H1 (cell line): ENCODE measurements around the gene SLC7A9. TPM values are rescaled to one million over a fixed set of nuclear protein-coding genes. Genes with fewer than 3 reads are reported as not detected.
A peak's percentile ranks its signal among the peaks of the same experiment; 100 is the strongest.

Experiments
- CTCF ChIA-PET: fragments of 300-600 bp; sonication (Branson Sonifier 250); formaldehyde crosslinking; loops from one replicate; lab custom pipeline; 2021; ENCODE audit not compliant: partially characterized antibody; lab: Charles Lee
- POLR2A ChIA-PET: fragments of 300-600 bp; sonication (Branson Sonifier 250); formaldehyde crosslinking; loops from one replicate; lab custom pipeline; 2021; ENCODE audit warnings: inconsistent platforms; ENCODE audit not compliant: partially characterized antibody; lab: Charles Lee
- DNase-seq, 2 experiments: peaks; one replicate each; pipeline versions ENCODE4 v3.0.0 to v3.0.0-alpha.2; 2010 to 2022; ENCODE audit warnings: low spot score in 2 of 2, low read depth in 1 of 2, mixed read lengths in 1 of 2
- FAIRE-seq: peaks from 2 replicates; lab custom pipeline; 2011; peaks lifted over from hg19 to GRCh38; lab: Jason Lieb, UNC
- H2AFZ ChIP-seq: 2 replicates; pipeline ENCODE4 v1.8.1; 2012; ENCODE audit warnings: low read length, inconsistent platforms
- H2AK5ac ChIP-seq: 2 replicates; pipeline ENCODE4 v1.6.1; 2013; ENCODE audit warnings: low read depth, low read length
- H2BK120ac ChIP-seq: replicated peaks from 2 replicates; pipeline ENCODE3; 2013; ENCODE audit warnings: low read depth, low read length, inconsistent platforms
- H2BK12ac ChIP-seq: 2 replicates; pipeline ENCODE4 v1.6.1; 2013; ENCODE audit warnings: low read depth, low read length
- H2BK15ac ChIP-seq: 2 replicates; pipeline ENCODE4 v1.6.1; 2013; ENCODE audit warnings: low read length
- H2BK20ac ChIP-seq: 2 replicates; pipeline ENCODE4 v1.6.1; 2013; ENCODE audit warnings: low read length
- H2BK5ac ChIP-seq: 2 replicates; pipeline ENCODE4 v1.6.1; 2013; ENCODE audit warnings: low read depth, low read length
- H3K14ac ChIP-seq: 2 replicates; pipeline ENCODE4 v1.6.1; 2013; ENCODE audit warnings: inconsistent platforms; ENCODE audit not compliant: insufficient read length
- H3K18ac ChIP-seq: 2 replicates; pipeline ENCODE4 v1.6.1; 2013; ENCODE audit warnings: low read length; ENCODE audit errors: extremely low read depth
- H3K23ac ChIP-seq: 2 replicates; pipeline ENCODE4 v1.6.1; 2013; ENCODE audit warnings: inconsistent platforms; ENCODE audit not compliant: insufficient read length
- H3K23me2 ChIP-seq: 2 replicates; pipeline ENCODE4 v1.6.1; 2013; ENCODE audit warnings: low read depth, low read length
- H3K27ac ChIP-seq: 2 replicates; pipeline ENCODE4 v1.6.1; 2011; ENCODE audit warnings: low read depth, low read length, inconsistent platforms
- H3K27me3 ChIP-seq, 4 experiments: replicated peaks in 1 of 4; 1 replicate in 1 of 4; 2 replicates in 3 of 4; pipeline versions ENCODE4 v1.6.1 to v1.8.1; 2011 to 2013; ENCODE audit warnings: low read length in 3 of 4, mild to moderate bottlenecking in 3 of 4, inconsistent platforms in 2 of 4, mixed read lengths in 2 of 4, moderate library complexity in 1 of 4; ENCODE audit not compliant: control insufficient read depth in 3 of 4, insufficient read depth in 3 of 4; ENCODE audit errors: extremely low read depth in 1 of 4
- H3K36me3 ChIP-seq, 4 experiments: 2 replicates each; pipeline versions ENCODE4 v1.6.1 to v1.8.1; 2011 to 2013; ENCODE audit warnings: mild to moderate bottlenecking in 4 of 4, low read length in 3 of 4, moderate library complexity in 2 of 4, control low read depth in 1 of 4, inconsistent platforms in 1 of 4; ENCODE audit not compliant: insufficient read depth in 4 of 4, control insufficient read depth in 2 of 4
- H3K4ac ChIP-seq: replicated peaks from 2 replicates; pipeline ENCODE3; 2013; ENCODE audit warnings: low read length, low read depth, mixed read lengths, inconsistent platforms; ENCODE audit not compliant: insufficient read length
- H3K4me1 ChIP-seq, 4 experiments: replicated peaks in 1 of 4; 1 replicate in 1 of 4; 2 replicates in 3 of 4; pipeline versions ENCODE4 v1.6.1 to v1.8.1; 2011 to 2013; ENCODE audit warnings: low read length in 3 of 4, inconsistent platforms in 2 of 4, mixed read lengths in 1 of 4; ENCODE audit not compliant: insufficient read depth in 4 of 4, control insufficient read depth in 3 of 4
- H3K4me2 ChIP-seq, 2 experiments: 2 replicates each; pipeline versions ENCODE4 v1.6.1 to v1.8.1; 2011 to 2013; ENCODE audit warnings: low read depth in 2 of 2, low read length in 2 of 2, control low read depth in 1 of 2, inconsistent platforms in 1 of 2, mild to moderate bottlenecking in 1 of 2; ENCODE audit not compliant: insufficient read depth in 1 of 2
- H3K4me3 ChIP-seq, 4 experiments: fragments of 200-600, 300-600 bp in 1 of 4; sonication (generic), shearing (Covaris generic), sonication (Bioruptor Twin) in 1 of 4; 2 replicates each; pipeline versions ENCODE4 v1.5.1 to v1.8.1; 2011 to 2016; ENCODE audit warnings: low read length in 4 of 4, low read depth in 3 of 4, control low read depth in 2 of 4, inconsistent platforms in 2 of 4, mild to moderate bottlenecking in 2 of 4, mixed read lengths in 1 of 4, moderate library complexity in 1 of 4; ENCODE audit not compliant: insufficient read depth in 2 of 4; ENCODE audit errors: extremely low read depth in 1 of 4
- H3K56ac ChIP-seq: replicated peaks from 2 replicates; pipeline ENCODE3; 2013; ENCODE audit warnings: low read depth, mild to moderate bottlenecking, mixed read lengths, low read length, inconsistent platforms; ENCODE audit not compliant: insufficient read length
- H3K79me1 ChIP-seq: 2 replicates; pipeline ENCODE4 v1.6.1; 2013; ENCODE audit warnings: low read depth, low read length, control low read depth
- H3K79me2 ChIP-seq, 2 experiments: 2 replicates each; pipeline versions ENCODE4 v1.6.1 to v1.8.1; 2012 to 2013; ENCODE audit warnings: low read length in 2 of 2, mild to moderate bottlenecking in 2 of 2, inconsistent platforms in 1 of 2; ENCODE audit not compliant: insufficient read depth in 2 of 2, control insufficient read depth in 1 of 2
- H3K9ac ChIP-seq, 4 experiments: replicated peaks in 1 of 4; 1 replicate in 1 of 4; 2 replicates in 3 of 4; pipeline versions ENCODE4 v1.6.1 to v1.8.1; 2011 to 2013; ENCODE audit warnings: low read depth in 3 of 4, low read length in 3 of 4, control low read depth in 2 of 4, mild to moderate bottlenecking in 2 of 4, moderate library complexity in 2 of 4, inconsistent platforms in 1 of 4; ENCODE audit errors: extremely low read depth in 1 of 4
- H3K9me3 ChIP-seq, 2 experiments: 2 replicates each; pipeline versions ENCODE4 v1.6.1 to v1.8.1; 2012 to 2013; ENCODE audit warnings: mild to moderate bottlenecking in 2 of 2, moderate library complexity in 2 of 2, control low read depth in 1 of 2, inconsistent platforms in 1 of 2, low read depth in 1 of 2, low read length in 1 of 2, mixed read lengths in 1 of 2; ENCODE audit not compliant: insufficient read depth in 2 of 2
- H4K20me1 ChIP-seq, 2 experiments: replicated peaks in 1 of 2; 2 replicates each; pipeline versions ENCODE3 to v1.8.1; 2011 to 2013; ENCODE audit warnings: inconsistent platforms in 2 of 2, low read length in 2 of 2, mild to moderate bottlenecking in 1 of 2; ENCODE audit not compliant: insufficient read depth in 2 of 2, control insufficient read depth in 1 of 2
- H4K5ac ChIP-seq: 2 replicates; pipeline ENCODE4 v1.6.1; 2013; ENCODE audit warnings: low read length, low read depth, mixed read lengths, inconsistent platforms; ENCODE audit not compliant: insufficient read length
- H4K8ac ChIP-seq: 2 replicates; pipeline ENCODE4 v1.8.0; 2013; ENCODE audit warnings: mild to moderate bottlenecking, moderate library complexity, low read length, inconsistent platforms; ENCODE audit not compliant: insufficient read depth; ENCODE audit errors: extremely low read depth
- H4K91ac ChIP-seq: replicated peaks from 2 replicates; pipeline ENCODE3; 2013; ENCODE audit warnings: low read length, mixed read lengths, inconsistent platforms; ENCODE audit not compliant: insufficient read length
- CBX5 ChIP-seq: fragments of 300-800, 300-1000 bp; sonication (generic); IDR thresholded peaks from 2 replicates; pipeline ENCODE4 v1.7.1; 2016; ENCODE audit warnings: antibody characterized with exemption, low read length, low read depth
- CTBP2 ChIP-seq: IDR thresholded peaks from 2 replicates; pipeline ENCODE4 v1.7.0; 2011; ENCODE audit warnings: borderline replicate concordance, mild to moderate bottlenecking, moderate library complexity, mixed read lengths, low read length; ENCODE audit not compliant: insufficient read depth, insufficient read length
- MAX ChIP-seq: IDR thresholded peaks from 2 replicates; pipeline ENCODE4 v1.6.1; 2012; ENCODE audit warnings: inconsistent platforms
- NRF1 ChIP-seq: IDR thresholded peaks from 2 replicates; pipeline ENCODE4 v1.6.1; 2011; ENCODE audit warnings: mild to moderate bottlenecking, low read depth, low read length, improper control_type of control experiment
- SP4 ChIP-seq: IDR thresholded peaks from 2 replicates; pipeline ENCODE4 v1.6.1; 2012; ENCODE audit warnings: low read length, inconsistent platforms
- WGBS, 2 experiments: shearing (Covaris generic) in 1 of 2; methylation state at CpG; one replicate each; pipeline versions ENCODE4 v1.1.6 to v1.1.7; 2013 to 2015; ENCODE audit warnings: low lambda C conversion rate in 2 of 2, mixed read lengths in 2 of 2, inconsistent platforms in 1 of 2, low coverage in 1 of 2, missing lambda C conversion rate in 1 of 2; ENCODE audit not compliant: insufficient replicate concordance in 2 of 2, insufficient coverage in 1 of 2, insufficient read length in 1 of 2; ENCODE audit errors: extremely low coverage in 1 of 2, missing lambda C conversion rate in 1 of 2; 5-methylcytosine and 5-hydroxymethylcytosine counted together
- polyA plus RNA-seq, 7 experiments: library from polyadenylated mRNA; depleted of rRNA in 3 of 7; stranded (reverse) in 5 of 7; unstranded in 2 of 7; fragments of >200 nt in 5 of 7; fragments of 200-250 nt in 2 of 7; gene quantifications; 1 replicate in 5 of 7; 2 replicates in 1 of 7; 4 replicates in 1 of 7; pipeline versions ENCODE4 v1.2.1 to v1.2.3, GENCODE V29; 2011 to 2013; ENCODE audit warnings: missing spikeins in 2 of 7, mixed read lengths in 2 of 7
- total RNA-seq: library from RNA; stranded (reverse); fragmentation: NEBNext Ultra II Directional; extraction: Animal tissue kit (Norgen Biotek cat#: 25700); gene quantifications from 2 replicates; pipeline ENCODE4 v1.2.1, GENCODE V29; 2021

The SLC7A9 gene
- total and polyA plus RNA-seq, 2 of the 8 experiments (the other 6 are each of a cell fraction or from before 2014, with no cell fraction given) = 0.15 TPM; not detected in 1

GRCh38 chr19:32859591-32859990, 10.0 kb downstream of the SLC7A9 start:
- no peaks in the 10 kb centered on the region for H3K79me2 ChIP-seq
- H2AFZ ChIP-seq = no peak overlapping the region
- H3K18ac ChIP-seq = no peak overlapping the region
- no peak overlapping the region for H3K4me3 ChIP-seq
- H3K23me2 ChIP-seq = no peaks in the 10 kb centered on the region
- no peak overlapping the region for H3K56ac ChIP-seq
- H2BK12ac ChIP-seq = no peak overlapping the region
- H4K5ac ChIP-seq = no peak overlapping the region
- no peak overlapping the region for H2BK15ac ChIP-seq
- no peak overlapping the region for H3K9ac ChIP-seq
- peak overlapping the region; percentile 52; the same call in 1 of the 2 replicates for H2BK5ac ChIP-seq
- H4K20me1 ChIP-seq = no peaks in the 10 kb centered on the region
- no peak overlapping the region for H3K4ac ChIP-seq
- TF ChIP-seq CTBP2 (no peak), MAX (no peak), CBX5 (no peak), SP4 (no peak), NRF1 (no peak)
- no peaks in the 10 kb centered on the region; a peak in 1 of 7 replicates for H3K4me1 ChIP-seq
- H3K14ac ChIP-seq = no peak overlapping the region
- no peak for DNase-seq
- H3K36me3 ChIP-seq = no peaks in the 10 kb centered on the region
- no peaks in the 10 kb centered on the region for H3K27me3 ChIP-seq
- H3K79me1 ChIP-seq = no peaks in the 10 kb centered on the region
- WGBS, 2 experiments = 95% methylated on average over 17 of the region's 19 CpGs; no CpG with 5 or more reads in 1 of the 2 experiments
- no peak overlapping the region for H3K27ac ChIP-seq
- no peak overlapping the region for H4K91ac ChIP-seq
- no peak overlapping the region for H2BK120ac ChIP-seq
- H4K8ac ChIP-seq = no peak overlapping the region
- FAIRE-seq = no peak
- H3K9me3 ChIP-seq = no peaks in the 10 kb centered on the region
- H2AK5ac ChIP-seq = no peak overlapping the region
- H3K23ac ChIP-seq = no peak overlapping the region
- CTCF ChIA-PET = no interaction called here
- no peak overlapping the region for H3K4me2 ChIP-seq
- POLR2A ChIA-PET = no interaction called here
- H2BK20ac ChIP-seq = no peak overlapping the region
